Measurements from ENCODE around the gene KDM2B.

Gene KDM2B

GRCh38 chr12:121452340-121452984 lies 128.4 kb downstream of the KDM2B start:
- DNase-seq (ENCODE audit: insufficient read length, low spot score) = no peak

GRCh38 chr12:121451961-121452339 lies 128.9 kb downstream of the KDM2B start:
- DNase-seq (ENCODE audit: insufficient read length, low spot score) (no peak), FAIRE-seq (no peak)
- no peak for TF ChIP-seq CTCF (IDR thresholded peaks at IDR 0.05; ENCODE audit: insufficient read depth, missing control alignments)

More at GRCh38 chr12:121452340-121452984, 128.4 kb downstream of the KDM2B start:
- no peak for FAIRE-seq
- TF ChIP-seq CTCF (IDR thresholded peaks at IDR 0.05; ENCODE audit: insufficient read depth, missing control alignments) = no peak

- FAIRE-seq (no peak), DNase-seq (ENCODE audit: insufficient read length, low spot score) (no peak)
- no peak for TF ChIP-seq CTCF (IDR thresholded peaks at IDR 0.05; ENCODE audit: insufficient read depth, missing control alignments)
These were observed 132.0 kb downstream of the KDM2B start for GRCh38 chr12:121448771-121449315.

- FAIRE-seq (no peak), DNase-seq (ENCODE audit: insufficient read length, low spot score) (no peak)
- TF ChIP-seq CTCF (IDR thresholded peaks at IDR 0.05; ENCODE audit: insufficient read depth, missing control alignments) = no peak
These were observed 134.1 kb downstream of the KDM2B start for GRCh38 chr12:121446750-121447149.

- DNase-seq (ENCODE audit: insufficient read length, low spot score) (no peak), FAIRE-seq (no peak)
- TF ChIP-seq CTCF (IDR thresholded peaks at IDR 0.05; ENCODE audit: insufficient read depth, missing control alignments) = no peak
These were observed 136.0 kb downstream of the KDM2B start for GRCh38 chr12:121444842-121445202.

GRCh38 chr12:121443911-121444841 lies 136.6 kb downstream of the KDM2B start:
- no peak for TF ChIP-seq CTCF (IDR thresholded peaks at IDR 0.05; ENCODE audit: insufficient read depth, missing control alignments)
- DNase-seq (ENCODE audit: insufficient read length, low spot score) (no peak), FAIRE-seq (no peak)

Measured in D721Med (cell line).